ENCODE results near the gene CERT1.

CERT1 gene

GRCh38 chr5:75363726-75364495 lies 147.5 kb downstream of the CERT1 start:
- Histone ChIP-seq H3K36me3 (ENCODE audit: control insufficient read depth in 2 of 2, insufficient read depth in 1 of 2, low read length in 2 of 2) (peaks cover 24 to 39% of the 10 kb centered on the region in 2 experiments), H3K4me3 (ENCODE audit: low read depth, low read length) (no peak overlapping the region), H3K9me3 (ENCODE audit: control insufficient read depth, insufficient read depth, low read depth, low read length) (no peaks in the 10 kb centered on the region), H3K4me1 (ENCODE audit: control insufficient read depth, insufficient read depth, low read length) (no peaks in the 10 kb centered on the region), H3K27ac (ENCODE audit: extremely low read depth, low read depth, low read length) (no peak overlapping the region)
- no peak for TF ChIP-seq ZNF214 (tag by site-specific recombination; IDR thresholded peaks at IDR 0.05; ENCODE audit: borderline replicate concordance)
- TF ChIP-seq ZSCAN4 (tag by site-specific recombination; IDR thresholded peaks at IDR 0.05): peak; percentile 75
- peak; percentile 34; the same call in 1 of the 2 replicates for TF ChIP-seq ZBTB20 (tag by site-specific recombination; IDR thresholded peaks at IDR 0.05)
- ChIA-PET CTCF (interaction anchor here (0.5 to 1.2 kb wide), 3 partner anchors 319 to 948 kb away, joined by 3 to 6 read pairs (median 4); no protein-coding TSS in a partner anchor), POLR2A (interaction anchor here (0.9 kb wide), 1 partner anchor 147 kb away, joined by 3 read pairs; no protein-coding TSS in a partner anchor)

- POLR2A ChIA-PET: no interaction called here
- CTCF ChIA-PET: interaction anchor here (0.8 kb wide), 1 partner anchor 920 kb away, joined by 4 read pairs; no protein-coding TSS in a partner anchor
Measured at GRCh38 chr5:75363111-75363510, 148.3 kb downstream of the CERT1 start.

More at GRCh38 chr5:75363111-75363510, 148.3 kb downstream of the CERT1 start:
- H3K36me3 ChIP-seq (ENCODE audit: control insufficient read depth in 2 of 2, insufficient read depth in 1 of 2, low read length in 2 of 2): peaks cover 32 to 45% of the 10 kb centered on the region in 2 experiments
- H3K27ac ChIP-seq (ENCODE audit: extremely low read depth, low read depth, low read length): no peak overlapping the region
- no peaks in the 10 kb centered on the region for H3K4me1 ChIP-seq (ENCODE audit: control insufficient read depth, insufficient read depth, low read length)
- H3K9me3 ChIP-seq (ENCODE audit: control insufficient read depth, insufficient read depth, low read depth, low read length): no peaks in the 10 kb centered on the region
- TF ChIP-seq ZNF157 (tag by site-specific recombination; IDR thresholded peaks at IDR 0.05): no peak
- no peak for TF ChIP-seq ZFHX2 (tag by site-specific recombination; conservative IDR thresholded peaks at IDR 0.05)
- no peak for TF ChIP-seq ZNF398 (tag by site-specific recombination; IDR thresholded peaks at IDR 0.05)
- no peak for TF ChIP-seq ZNF394 (tag by site-specific recombination; IDR thresholded peaks at IDR 0.05; ENCODE audit: borderline replicate concordance)
- TF ChIP-seq ZNF518A (tag by site-specific recombination; conservative IDR thresholded peaks at IDR 0.05; ENCODE audit: low read depth): no peak
- no peak for TF ChIP-seq ZNF416 (tag by site-specific recombination; IDR thresholded peaks at IDR 0.05)
- no peak for TF ChIP-seq ZNF704 (tag by site-specific recombination; IDR thresholded peaks at IDR 0.05)
- TF ChIP-seq REPIN1 (tag by site-specific recombination; IDR thresholded peaks at IDR 0.05; ENCODE audit: low read depth): no peak
- no peak for TF ChIP-seq ZBTB21 (tag by site-specific recombination; IDR thresholded peaks at IDR 0.05)
- TF ChIP-seq YY2 (tag by site-specific recombination; IDR thresholded peaks at IDR 0.05): no peak
- no peak for TF ChIP-seq TSHZ1 (tag by site-specific recombination; IDR thresholded peaks at IDR 0.05; ENCODE audit: borderline replicate concordance)
- no peak for TF ChIP-seq ZEB2 (tag by site-specific recombination; IDR thresholded peaks at IDR 0.05)
- TF ChIP-seq KLF16 (tag by site-specific recombination; IDR thresholded peaks at IDR 0.05): no peak
- TF ChIP-seq ZNF112 (tag by site-specific recombination; IDR thresholded peaks at IDR 0.05): no peak
- no peak for TF ChIP-seq KLF7 (tag by site-specific recombination; IDR thresholded peaks at IDR 0.05; ENCODE audit: borderline replicate concordance)
- no peak for TF ChIP-seq MYNN (tag by site-specific recombination; IDR thresholded peaks at IDR 0.05; ENCODE audit: borderline replicate concordance)
- no peak overlapping the region for H3K4me3 ChIP-seq (ENCODE audit: low read depth, low read length)

All from HEK293 (cell line).